Esophagus squamous epithelium (tissue), 5 donors: ENCODE data around the gene PSMD2. TPM values are rescaled to one million over a fixed set of nuclear protein-coding genes. Genes with fewer than 3 reads are reported as not detected.

ENCODE experiments used
- DNase-seq: peaks from one replicate; lab custom pipeline; 2025; lab: John Stamatoyannopoulos, UW
- H3K27ac ChIP-seq, 4 donors: fragments of 200-600 bp; sonication (generic); one replicate each; pipeline ENCODE4 v1.5.1; 2016 to 2019; ENCODE audit warnings: mild to moderate bottlenecking in 1 of 4
- H3K27me3 ChIP-seq, 4 donors: fragments of 200-600 bp; sonication (generic); 1 replicate in 3 of 4; 2 replicates in 1 of 4; pipeline versions ENCODE4 v1.5.1 to v1.6.0; 2017 to 2021; ENCODE audit warnings: antibody characterized with exemption in 1 of 4
- H3K36me3 ChIP-seq, 3 donors: fragments of 200-600 bp; sonication (generic); one replicate each; pipeline ENCODE4 v1.5.1; 2016 to 2019
- H3K4me1 ChIP-seq, 3 donors: fragments of 200-600 bp; sonication (generic); one replicate each; pipeline ENCODE4 v1.5.1; 2017 to 2019
- H3K4me3 ChIP-seq, 4 donors: fragments of 200-600 bp; sonication (generic); 1 replicate in 3 of 4; 2 replicates in 1 of 4; pipeline ENCODE4 v1.5.1; 2016 to 2019; ENCODE audit warnings: mild to moderate bottlenecking in 2 of 4, moderate library complexity in 1 of 4
- H3K9me3 ChIP-seq, 3 donors: fragments of 200-600 bp; sonication (generic); one replicate each; pipeline ENCODE4 v1.5.1; 2016 to 2019
- CTCF ChIP-seq, 6 experiments: fragments of 450-650 bp in 4 of 6; fragments of 200-600 bp in 2 of 6; sonication (generic) in 2 of 6; IDR thresholded peaks; one replicate each; pipeline ENCODE4 v1.5.1; 2016 to 2019; ENCODE audit warnings: antibody characterized with exemption in 6 of 6, mild to moderate bottlenecking in 4 of 6, moderate library complexity in 4 of 6
- POLR2A ChIP-seq, 4 donors: fragments of 450-650 bp; IDR thresholded peaks; one replicate each; pipeline ENCODE4 v1.6.1; 2017; ENCODE audit warnings: antibody characterized with exemption in 4 of 4, mild to moderate bottlenecking in 4 of 4, moderate library complexity in 3 of 4
- WGBS, 2 donors: methylation state at CpG; one replicate each; pipeline ENCODE4 v1.1.5; 2018; 5-methylcytosine and 5-hydroxymethylcytosine counted together
- intact Hi-C: fragments of 100-400 bp; cut with DNase I; formaldehyde crosslinking; loops from one replicate; pipeline ENCODE4 v1.15.0; 2022
- total RNA-seq, 4 donors: library from RNA; depleted of rRNA; stranded (reverse); fragments of >200 nt; gene quantifications; one replicate each; pipeline ENCODE4 v1.1.0, GENCODE V29; 2016
- donor health status: DM: yes; HTN: yes; CAD: no.

The PSMD2 gene
- total RNA-seq, 4 donors from 2014 or later: 209 to 362 (median 235) TPM

- H3K4me1 ChIP-seq: peaks cover 30 to 65% (median 47%) of the 10 kb centered on the region in 3 donors
- TF ChIP-seq CTCF (IDR thresholded peaks at IDR 0.05): peak in 1 of 6 experiments; percentile 4
- TF ChIP-seq POLR2A (IDR thresholded peaks at IDR 0.05): no peak
- H3K27ac ChIP-seq: peak overlapping the region; percentile 99 to 100 (median 100)
- no peak for DNase-seq
- H3K4me3 ChIP-seq: peak overlapping the region; percentile 70 to 94 (median 81)
- no peaks in the 10 kb centered on the region for H3K9me3 ChIP-seq
- H3K36me3 ChIP-seq: peaks cover 7 to 36% (median 19%) of the 10 kb centered on the region in 3 donors
- no peaks in the 10 kb centered on the region for H3K27me3 ChIP-seq
- intact Hi-C loops: no loop called here
- WGBS, 2 donors: 13 to 16% methylated on average over 4 to 11 of the region's 16 CpGs
Observed at GRCh38 chr3:184315871-184316661, 17.0 kb downstream of the PSMD2 start.

GRCh38 chr3:184316792-184317191, 17.8 kb downstream of the PSMD2 start:
- Histone ChIP-seq H3K4me1 (peaks cover 36 to 72% (median 52%) of the 10 kb centered on the region in 3 donors), H3K4me3 (peak overlapping the region; percentile 70 to 94 (median 81)), H3K27me3 (no peaks in the 10 kb centered on the region), H3K9me3 (no peaks in the 10 kb centered on the region), H3K36me3 (peaks cover 15 to 44% (median 26%) of the 10 kb centered on the region in 3 donors), H3K27ac (peak overlapping the region; percentile 99 to 100 (median 100))
- 61 to 71% methylated on average over 7 of the region's 7 CpGs for WGBS, 2 donors
- DNase-seq: no peak
- TF ChIP-seq CTCF (IDR thresholded peaks at IDR 0.05): no peak
- intact Hi-C loops: no loop called here

DNA sequence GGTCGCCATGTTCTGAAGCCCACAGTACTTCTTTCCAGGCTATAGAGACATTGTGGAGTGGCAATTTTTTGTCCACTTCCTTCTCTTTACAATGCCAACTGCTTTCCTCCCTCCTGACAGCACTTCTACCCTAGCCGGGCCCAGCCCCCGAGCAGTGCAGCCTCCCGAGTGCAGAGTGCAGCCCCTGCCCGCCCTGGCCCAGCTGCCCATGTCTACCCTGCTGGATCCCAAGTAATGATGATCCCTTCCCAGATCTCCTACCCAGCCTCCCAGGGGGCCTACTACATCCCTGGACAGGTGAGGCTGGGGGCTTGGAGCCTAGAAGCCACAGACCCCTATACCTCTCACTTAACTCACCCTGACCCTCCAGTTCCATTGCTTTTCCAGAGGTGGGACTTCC, 18.2 kb downstream of the PSMD2 start:
- Histone ChIP-seq H3K4me1 (peaks cover 36 to 76% (median 55%) of the 10 kb centered on the region in 3 donors), H3K9me3 (no peaks in the 10 kb centered on the region), H3K4me3 (peak overlapping the region in 2 of 4 donors; percentile 70 to 94), H3K36me3 (peaks cover 19 to 48% (median 30%) of the 10 kb centered on the region in 3 donors), H3K27ac (peak overlapping the region; percentile 10 to 100 (median 96)), H3K27me3 (no peaks in the 10 kb centered on the region)
- no peak for TF ChIP-seq POLR2A (IDR thresholded peaks at IDR 0.05)
- TF ChIP-seq CTCF (IDR thresholded peaks at IDR 0.05): no peak
- 34% methylated on average over 5 of the region's 5 CpGs; no CpG with 5 or more reads in 1 of the 2 donors for WGBS, 2 donors
- DNase-seq: no peak
- intact Hi-C loops: no loop called here

- peak overlapping the region; percentile 23 to 64 (median 50) for H3K4me3 ChIP-seq
Observed at GRCh38 chr3:184320104-184320445, 21.0 kb downstream of the PSMD2 start.

More at GRCh38 chr3:184320104-184320445, 21.0 kb downstream of the PSMD2 start:
- peak; percentile 55 for DNase-seq
- Histone ChIP-seq H3K36me3 (peaks cover 46 to 76% (median 59%) of the 10 kb centered on the region in 3 donors), H3K9me3 (no peaks in the 10 kb centered on the region), H3K27ac (peak overlapping the region; percentile 92 to 100 (median 98)), H3K27me3 (no peaks in the 10 kb centered on the region), H3K4me1 (peaks cover 36 to 74% (median 55%) of the 10 kb centered on the region in 3 donors)
- 0% methylated on average over 1 of the region's 4 CpGs; no CpG with 5 or more reads in 1 of the 2 donors for WGBS, 2 donors
- intact Hi-C loops: no loop called here
- no peak for TF ChIP-seq POLR2A (IDR thresholded peaks at IDR 0.05)
- TF ChIP-seq CTCF (IDR thresholded peaks at IDR 0.05): no peak
